ENCODE data around the gene GRIK4.
"Not testable (repeated sequence)": the region's sequence is repeated elsewhere in the genome, so short reads cannot be mapped to it uniquely, and the experiment has no call there.

Gene GRIK4

GRCh38 chr11:121023848-121024751 lies 512.6 kb downstream of the GRIK4 start, which contains the start of gene TBCEL:
Gene TBCEL, plus strand, starts transcription at chr11:121024102. Its CDS starts 21,589 bp downstream, at chr11:121045691.
- peak; percentile 62 to 80 for DNase-seq (ENCODE audit: low read depth in 1 of 2, low spot score in 1 of 2)

GRCh38 chr11:121024989-121025388 lies 513.4 kb downstream of the GRIK4 start:
- DNase-seq (ENCODE audit: low read depth in 1 of 2, low spot score in 1 of 2): no peak

- DNase-seq (ENCODE audit: low read depth in 1 of 2, low spot score in 1 of 2): no peak
Measured at GRCh38 chr11:121029153-121029552, 517.6 kb downstream of the GRIK4 start.

GRCh38 chr11:121029813-121030445 lies 518.4 kb downstream of the GRIK4 start:
- no peak for DNase-seq (ENCODE audit: low read depth in 1 of 2, low spot score in 1 of 2)

- no peak for DNase-seq (ENCODE audit: low read depth in 1 of 2, low spot score in 1 of 2)
Measured at GRCh38 chr11:121031167-121031566, 519.6 kb downstream of the GRIK4 start.

- not testable (repeated sequence) for DNase-seq (ENCODE audit: low read depth in 1 of 2, low spot score in 1 of 2)
Measured at GRCh38 chr11:121031648-121032047, 520.1 kb downstream of the GRIK4 start.

- DNase-seq (ENCODE audit: low read depth in 1 of 2, low spot score in 1 of 2): no peak
Measured at GRCh38 chr11:121032546-121032945, 521.0 kb downstream of the GRIK4 start.

- no peak for DNase-seq (ENCODE audit: low read depth in 1 of 2, low spot score in 1 of 2)
Measured at GRCh38 chr11:121033635-121034034, 522.1 kb downstream of the GRIK4 start.

- no peak for DNase-seq (ENCODE audit: low read depth in 1 of 2, low spot score in 1 of 2)
Measured at GRCh38 chr11:121035169-121035755, 523.7 kb downstream of the GRIK4 start.

- no peak for DNase-seq (ENCODE audit: low read depth in 1 of 2, low spot score in 1 of 2)
Measured at GRCh38 chr11:121035780-121036179, 524.2 kb downstream of the GRIK4 start.

- DNase-seq (ENCODE audit: low read depth in 1 of 2, low spot score in 1 of 2): no peak
Measured at GRCh38 chr11:121037016-121037415, 525.5 kb downstream of the GRIK4 start.

All from activated CD4-positive, alpha-beta T cell treated with anti-CD3 and anti-CD28 coated beads, Interleukin-2, amount 50 U/mL, for 24 hours (primary cell).